ENCODE data around the gene ITGB1. TPM values are rescaled to one million over a fixed set of nuclear protein-coding genes. Genes with fewer than 3 reads are reported as not detected.
A peak's percentile ranks its signal among the peaks of the same experiment; 100 is the strongest.

Gene ITGB1
- total RNA-seq, 4 donors from 2014 or later: 70.5 to 323 (median 161) TPM

GRCh38 chr10:32962521-32962920 lies 4.5 kb upstream of the ITGB1 start:
- Histone ChIP-seq H3K9me3 (no peaks in the 10 kb centered on the region), H3K4me1 (peaks cover 10 to 48% (median 23%) of the 10 kb centered on the region in 3 donors), H3K27me3 (no peaks in the 10 kb centered on the region), H3K27ac (peak overlapping the region; percentile 48 to 95 (median 86)), H3K36me3 (no peaks in the 10 kb centered on the region), H3K4me3 (peak overlapping the region in 1 of 4 donors; percentile 19)
- WGBS, 2 donors: 21 to 43% methylated on average over 4 of the region's 4 CpGs
- no peak for TF ChIP-seq POLR2A (IDR thresholded peaks at IDR 0.05)
- TF ChIP-seq, protein P1, sequence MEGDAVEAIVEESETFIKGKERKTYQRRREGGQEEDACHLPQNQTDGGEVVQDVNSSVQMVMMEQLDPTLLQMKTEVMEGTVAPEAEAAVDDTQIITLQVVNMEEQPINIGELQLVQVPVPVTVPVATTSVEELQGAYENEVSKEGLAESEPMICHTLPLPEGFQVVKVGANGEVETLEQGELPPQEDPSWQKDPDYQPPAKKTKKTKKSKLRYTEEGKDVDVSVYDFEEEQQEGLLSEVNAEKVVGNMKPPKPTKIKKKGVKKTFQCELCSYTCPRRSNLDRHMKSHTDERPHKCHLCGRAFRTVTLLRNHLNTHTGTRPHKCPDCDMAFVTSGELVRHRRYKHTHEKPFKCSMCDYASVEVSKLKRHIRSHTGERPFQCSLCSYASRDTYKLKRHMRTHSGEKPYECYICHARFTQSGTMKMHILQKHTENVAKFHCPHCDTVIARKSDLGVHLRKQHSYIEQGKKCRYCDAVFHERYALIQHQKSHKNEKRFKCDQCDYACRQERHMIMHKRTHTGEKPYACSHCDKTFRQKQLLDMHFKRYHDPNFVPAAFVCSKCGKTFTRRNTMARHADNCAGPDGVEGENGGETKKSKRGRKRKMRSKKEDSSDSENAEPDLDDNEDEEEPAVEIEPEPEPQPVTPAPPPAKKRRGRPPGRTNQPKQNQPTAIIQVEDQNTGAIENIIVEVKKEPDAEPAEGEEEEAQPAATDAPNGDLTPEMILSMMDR (IDR thresholded peaks at IDR 0.05): no peak
- intact Hi-C loops (cut with DNase I): no loop called here
- no peak for DNase-seq

DNA sequence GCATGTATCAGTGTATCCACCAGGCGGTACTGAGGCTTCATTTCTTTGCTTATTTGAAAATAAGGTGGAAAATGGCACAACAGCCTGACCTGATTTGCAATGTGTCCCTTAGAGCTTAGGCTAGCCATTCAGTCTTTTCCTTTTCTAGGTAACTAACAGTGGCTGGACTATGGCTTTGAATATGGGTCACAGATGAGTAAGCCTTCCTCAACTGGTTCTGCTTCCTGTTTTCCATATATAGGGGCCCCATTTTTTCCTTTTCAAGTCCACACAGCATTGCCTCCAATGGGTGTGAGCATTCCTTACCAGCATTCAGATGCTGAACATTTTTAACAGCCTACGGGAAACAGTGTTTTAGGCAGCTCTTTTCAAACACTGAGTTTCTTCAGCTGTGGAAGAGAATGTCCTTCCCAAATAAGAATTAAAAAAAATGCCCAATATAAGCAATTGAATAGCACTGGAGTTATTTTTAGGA lies 3.9 kb upstream of the ITGB1 start:
- Histone ChIP-seq H3K36me3 (no peaks in the 10 kb centered on the region), H3K4me1 (peaks cover 10 to 51% (median 23%) of the 10 kb centered on the region in 3 donors), H3K27me3 (no peaks in the 10 kb centered on the region), H3K27ac (peak overlapping the region; percentile 48 to 95 (median 86)), H3K4me3 (peak overlapping the region in 1 of 4 donors; percentile 19), H3K9me3 (no peaks in the 10 kb centered on the region)
- DNase-seq: no peak
- 18 to 22% methylated on average over 2 of the region's 2 CpGs for WGBS, 2 donors
- TF ChIP-seq, protein P1 (IDR thresholded peaks at IDR 0.05): peak in 2 of 6 experiments; percentile 15 to 27
- TF ChIP-seq POLR2A (IDR thresholded peaks at IDR 0.05): no peak
- intact Hi-C loops (cut with DNase I): no loop called here

DNA sequence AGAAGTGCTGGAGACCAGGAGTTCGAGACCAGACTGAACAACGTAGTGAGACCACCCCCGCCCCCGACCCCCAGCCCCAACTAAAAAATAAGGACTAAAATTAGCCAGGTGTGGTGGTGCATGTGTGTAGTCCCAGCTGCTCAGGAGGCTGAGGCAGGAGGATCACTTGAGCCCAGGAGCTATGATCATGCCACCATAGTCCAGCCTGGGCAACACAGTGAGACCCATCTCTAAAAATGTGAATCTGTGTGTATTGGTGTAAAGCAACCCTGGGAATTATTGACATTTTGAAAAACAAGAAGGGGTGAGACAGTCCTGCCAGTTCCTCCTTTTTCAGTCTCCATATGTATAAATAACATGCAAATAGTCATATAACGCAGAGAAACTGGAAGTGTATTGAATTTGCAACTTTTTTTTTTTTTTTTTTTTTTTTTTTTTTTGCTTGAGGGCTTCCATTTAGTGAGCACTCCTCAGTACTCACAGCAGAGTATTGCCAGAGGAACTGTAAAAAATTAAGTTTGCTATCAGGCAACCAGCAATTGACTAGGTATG lies 3.4 kb upstream of the ITGB1 start:
- TF ChIP-seq, protein P1 (IDR thresholded peaks at IDR 0.05): no peak
- no peak for TF ChIP-seq POLR2A (IDR thresholded peaks at IDR 0.05)
- no peaks in the 10 kb centered on the region for H3K9me3 ChIP-seq
- no peaks in the 10 kb centered on the region for H3K27me3 ChIP-seq
- H3K36me3 ChIP-seq: no peaks in the 10 kb centered on the region
- peaks cover 10 to 56% (median 23%) of the 10 kb centered on the region in 3 donors for H3K4me1 ChIP-seq
- peak overlapping the region; percentile 48 to 95 (median 86) for H3K27ac ChIP-seq
- intact Hi-C loops (cut with DNase I): no loop called here
- DNase-seq: no peak
- peak overlapping the region in 1 of 4 donors; percentile 19 for H3K4me3 ChIP-seq
- WGBS, 2 donors: 78 to 81% methylated on average over 3 of the region's 5 CpGs

DNA sequence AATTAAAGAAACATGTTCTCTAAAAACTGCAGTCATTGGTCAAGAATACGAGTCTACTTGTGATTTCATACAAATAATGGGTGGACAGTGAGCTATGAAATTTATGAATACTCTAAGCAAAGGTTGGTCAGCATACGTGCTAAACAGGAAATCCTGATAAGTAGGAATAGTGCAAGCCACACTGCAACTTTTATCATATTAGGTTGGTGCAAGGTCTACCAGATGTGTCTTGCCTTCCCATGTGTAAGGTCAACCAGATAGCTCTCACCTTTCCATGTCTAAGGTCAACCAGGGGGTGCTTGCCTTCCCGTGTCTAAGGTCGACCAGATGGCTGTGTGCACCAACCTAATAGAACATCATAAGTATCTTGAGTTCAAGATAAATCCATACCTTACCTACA lies 2.0 kb upstream of the ITGB1 start:
- Histone ChIP-seq H3K4me3 (peak overlapping the region in 2 of 4 donors; percentile 72 to 98), H3K36me3 (no peaks in the 10 kb centered on the region), H3K4me1 (peaks cover 10 to 70% (median 23%) of the 10 kb centered on the region in 3 donors), H3K27ac (peak overlapping the region in 3 of 4 donors; percentile 3 to 98 (median 95)), H3K27me3 (no peaks in the 10 kb centered on the region), H3K9me3 (no peaks in the 10 kb centered on the region)
- no peak for TF ChIP-seq POLR2A (IDR thresholded peaks at IDR 0.05)
- TF ChIP-seq, protein P1 (IDR thresholded peaks at IDR 0.05): no peak
- DNase-seq: no peak
- WGBS, 2 donors: 63 to 68% methylated on average over 4 of the region's 4 CpGs
- intact Hi-C loops (cut with DNase I): no loop called here

- H3K9me3 ChIP-seq: no peaks in the 10 kb centered on the region
- peaks cover 10 to 77% (median 23%) of the 10 kb centered on the region in 3 donors for H3K4me1 ChIP-seq
- no peak for TF ChIP-seq POLR2A (IDR thresholded peaks at IDR 0.05)
- TF ChIP-seq, protein P1 (IDR thresholded peaks at IDR 0.05): no peak
- 16 to 22% methylated on average over 10 of the region's 10 CpGs for WGBS, 2 donors
- H3K36me3 ChIP-seq: no peaks in the 10 kb centered on the region
- peak overlapping the region; percentile 95 to 98 (median 96) for H3K27ac ChIP-seq
- peak overlapping the region; percentile 72 to 98 (median 94) for H3K4me3 ChIP-seq
- intact Hi-C loops (cut with DNase I): no loop called here
- no peak for DNase-seq
- no peaks in the 10 kb centered on the region for H3K27me3 ChIP-seq
Measured at GRCh38 chr10:32959006-32959920, 1.2 kb upstream of the ITGB1 start.
